Myocyte (in vitro differentiated cells): Measurements from ENCODE around the gene ALPI. TPM values are rescaled to one million over a fixed set of nuclear protein-coding genes. Genes with fewer than 3 reads are reported as not detected.
"Not testable (repeated sequence)": the region's sequence is repeated elsewhere in the genome, so short reads cannot be mapped to it uniquely, and the experiment has no call there.

Experiments used
- DNase-seq: peaks from one replicate; pipeline ENCODE4 v3.0.0-alpha.2; 2012; ENCODE audit warnings: low read depth
- polyA plus RNA-seq: library from polyadenylated mRNA; unstranded; fragments of >200 nt; gene quantifications from one replicate; pipeline ENCODE4 v1.2.1, GENCODE V29; 2012; ENCODE audit warnings: missing spikeins
- total RNA-seq: library from RNA; depleted of rRNA; stranded (reverse); fragments of >200 nt; gene quantifications from 2 replicates; pipeline ENCODE4 v1.2.3, GENCODE V29; 2014

Gene ALPI
- total RNA-seq, result not detected in 2 replicates
- not detected for polyA plus RNA-seq

GRCh38 chr2:232455426-232456255 lies at the start of gene ALPI:
Gene ALPI, plus strand, starts transcription at chr2:232456153. Its CDS starts 47 bp downstream, at chr2:232456200.
- DNase-seq, result no peak

DNA sequence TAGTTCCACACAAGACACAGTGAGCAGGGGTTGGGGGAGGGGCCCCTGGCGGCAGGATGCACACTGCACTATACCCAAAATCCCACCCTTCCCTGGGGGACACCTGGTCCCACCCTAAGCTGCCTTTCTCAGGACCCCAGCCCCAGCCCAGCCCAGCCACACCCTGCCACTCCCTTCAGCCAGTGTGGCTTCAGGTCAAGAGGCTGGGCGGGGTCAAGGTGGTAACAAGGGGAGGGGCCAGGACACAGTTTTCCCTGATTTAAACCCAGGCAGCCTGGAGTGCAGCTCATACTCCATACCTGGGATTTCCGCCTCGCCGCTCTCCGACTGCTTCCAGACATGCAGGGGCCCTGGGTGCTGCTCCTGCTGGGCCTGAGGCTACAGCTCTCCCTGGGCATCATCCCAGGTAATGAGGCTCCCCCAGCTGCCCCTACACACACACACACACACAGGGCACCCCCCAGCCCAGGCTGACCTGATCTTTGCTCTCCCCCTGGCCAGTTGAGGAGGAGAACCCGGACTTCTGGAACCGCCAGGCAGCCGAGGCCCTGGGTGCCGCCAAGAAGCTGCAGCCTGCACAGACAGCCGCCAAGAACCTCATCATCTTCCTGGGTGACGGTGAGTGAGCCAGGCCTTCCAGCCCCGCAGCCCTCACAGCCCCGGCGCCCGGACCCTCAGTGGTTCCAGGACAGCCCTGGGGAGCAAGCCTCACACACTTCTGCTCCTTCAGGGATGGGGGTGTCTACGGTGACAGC lies 49.2 kb upstream of the ALPI start, which contains the start of gene ALPG:
ALPG (plus strand) TSS at position 289 of the 755 bp plus-strand sequence; CDS start at position 340, 51 bp downstream.
- DNase-seq, result no peak

DNA sequence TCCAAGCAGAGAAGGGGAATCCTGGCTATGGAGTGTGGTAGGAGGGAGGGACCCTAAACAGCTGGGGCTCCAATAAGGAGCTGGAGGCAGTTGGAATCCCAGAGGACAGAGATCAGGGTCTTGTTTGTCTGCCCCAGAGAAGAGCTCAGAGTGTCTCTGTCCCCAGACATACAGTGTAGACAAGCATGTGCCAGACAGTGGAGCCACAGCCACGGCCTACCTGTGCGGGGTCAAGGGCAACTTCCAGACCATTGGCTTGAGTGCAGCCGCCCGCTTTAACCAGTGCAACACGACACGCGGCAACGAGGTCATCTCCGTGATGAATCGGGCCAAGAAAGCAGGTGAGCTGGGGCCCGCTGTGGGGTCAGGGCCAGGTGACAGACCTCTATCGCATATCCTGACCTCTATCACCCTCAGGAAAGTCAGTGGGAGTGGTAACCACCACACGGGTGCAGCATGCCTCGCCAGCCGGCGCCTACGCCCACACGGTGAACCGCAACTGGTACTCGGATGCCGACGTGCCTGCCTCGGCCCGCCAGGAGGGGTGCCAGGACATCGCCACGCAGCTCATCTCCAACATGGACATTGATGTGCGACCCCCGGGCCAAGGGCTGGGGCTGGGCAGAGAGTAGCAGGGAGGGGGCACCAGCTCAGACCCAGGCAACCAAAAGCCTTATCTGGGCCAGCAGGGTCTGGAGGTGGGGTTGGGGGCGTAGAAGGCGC lies 48.4 kb upstream of the ALPI start:
- not testable (repeated sequence) for DNase-seq

DNA sequence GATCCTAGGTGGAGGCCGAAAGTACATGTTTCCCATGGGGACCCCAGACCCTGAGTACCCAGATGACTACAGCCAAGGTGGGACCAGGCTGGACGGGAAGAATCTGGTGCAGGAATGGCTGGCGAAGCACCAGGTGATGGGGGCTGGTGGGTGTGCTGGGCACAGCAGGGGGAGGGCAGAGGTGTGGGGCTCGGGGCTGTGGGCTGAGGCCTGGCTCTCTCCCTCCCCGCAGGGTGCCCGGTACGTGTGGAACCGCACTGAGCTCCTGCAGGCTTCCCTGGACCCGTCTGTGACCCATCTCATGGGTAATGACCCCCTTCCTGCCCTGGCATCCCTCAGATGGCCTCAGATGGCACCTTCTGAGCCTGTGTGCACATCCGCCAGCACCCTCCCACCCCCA lies 47.7 kb upstream of the ALPI start:
- DNase-seq, result not testable (repeated sequence)

DNA sequence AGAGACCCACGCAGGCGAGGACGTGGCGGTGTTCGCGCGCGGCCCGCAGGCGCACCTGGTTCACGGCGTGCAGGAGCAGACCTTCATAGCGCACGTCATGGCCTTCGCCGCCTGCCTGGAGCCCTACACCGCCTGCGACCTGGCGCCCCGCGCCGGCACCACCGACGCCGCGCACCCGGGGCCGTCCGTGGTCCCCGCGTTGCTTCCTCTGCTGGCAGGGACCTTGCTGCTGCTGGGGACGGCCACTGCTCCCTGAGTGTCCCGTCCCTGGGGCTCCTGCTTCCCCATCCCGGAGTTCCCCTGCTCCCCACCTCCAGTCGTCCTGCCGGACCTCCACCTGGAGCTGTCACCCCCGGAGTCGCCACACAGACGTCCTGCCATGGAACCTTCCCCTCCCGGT lies 46.3 kb upstream of the ALPI start:
- DNase-seq, result not testable (repeated sequence)

DNA sequence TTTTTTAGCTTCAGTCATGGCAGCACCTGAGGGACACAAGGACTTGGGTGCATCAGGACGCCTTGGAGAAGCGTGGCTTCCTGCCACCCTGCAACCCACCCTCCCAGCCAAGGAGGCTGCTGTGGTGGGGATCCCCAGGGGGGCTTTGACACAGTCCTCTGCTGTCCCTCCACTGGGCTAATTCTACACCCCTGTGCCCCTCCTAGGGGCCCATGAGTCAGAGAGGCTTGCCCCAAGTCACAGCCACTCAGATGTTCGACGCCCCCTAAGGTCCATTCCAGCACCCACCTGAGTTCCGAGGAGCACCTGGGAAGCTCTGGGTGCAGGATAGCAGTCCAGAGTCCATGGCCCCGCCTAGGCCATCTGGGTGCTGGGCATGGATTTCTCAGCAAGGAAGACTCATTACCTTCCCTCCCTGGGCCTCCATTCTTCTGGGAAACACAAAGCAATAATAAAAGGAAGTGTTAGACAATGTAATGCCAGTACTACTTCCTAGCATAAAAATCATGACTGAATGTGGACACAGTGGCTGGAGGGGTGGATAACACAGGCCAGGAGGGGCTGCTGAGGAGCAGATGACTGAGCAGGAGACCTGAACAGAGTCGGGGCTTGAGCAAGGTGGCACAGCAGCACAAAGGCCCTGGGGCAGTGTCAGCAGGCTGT lies 45.6 kb upstream of the ALPI start:
- DNase-seq, result no peak

GRCh38 chr2:232411901-232412629 lies 43.9 kb upstream of the ALPI start:
- no peak for DNase-seq

DNA sequence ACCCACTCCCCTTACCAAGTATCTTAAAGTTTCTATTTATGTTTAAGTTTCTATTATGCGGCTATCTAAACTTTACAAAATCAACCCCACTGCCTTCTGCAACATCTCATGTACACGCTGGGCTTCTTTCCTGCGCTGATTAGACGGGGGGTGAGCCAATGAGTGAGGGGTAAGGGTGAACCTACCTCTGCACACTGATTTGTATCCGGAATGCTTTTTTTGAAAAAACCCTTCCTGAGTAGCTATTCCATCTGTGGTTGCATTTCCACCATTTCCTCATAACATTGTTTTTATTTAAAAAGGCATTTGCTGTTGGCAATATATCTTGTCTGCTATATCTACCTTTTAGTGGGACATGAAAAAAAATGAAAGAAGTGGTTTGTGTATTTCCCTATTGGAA lies 43.0 kb upstream of the ALPI start:
- no peak for DNase-seq

- DNase-seq, result no peak
Observed at GRCh38 chr2:232415138-232415690, 40.7 kb upstream of the ALPI start.

DNA sequence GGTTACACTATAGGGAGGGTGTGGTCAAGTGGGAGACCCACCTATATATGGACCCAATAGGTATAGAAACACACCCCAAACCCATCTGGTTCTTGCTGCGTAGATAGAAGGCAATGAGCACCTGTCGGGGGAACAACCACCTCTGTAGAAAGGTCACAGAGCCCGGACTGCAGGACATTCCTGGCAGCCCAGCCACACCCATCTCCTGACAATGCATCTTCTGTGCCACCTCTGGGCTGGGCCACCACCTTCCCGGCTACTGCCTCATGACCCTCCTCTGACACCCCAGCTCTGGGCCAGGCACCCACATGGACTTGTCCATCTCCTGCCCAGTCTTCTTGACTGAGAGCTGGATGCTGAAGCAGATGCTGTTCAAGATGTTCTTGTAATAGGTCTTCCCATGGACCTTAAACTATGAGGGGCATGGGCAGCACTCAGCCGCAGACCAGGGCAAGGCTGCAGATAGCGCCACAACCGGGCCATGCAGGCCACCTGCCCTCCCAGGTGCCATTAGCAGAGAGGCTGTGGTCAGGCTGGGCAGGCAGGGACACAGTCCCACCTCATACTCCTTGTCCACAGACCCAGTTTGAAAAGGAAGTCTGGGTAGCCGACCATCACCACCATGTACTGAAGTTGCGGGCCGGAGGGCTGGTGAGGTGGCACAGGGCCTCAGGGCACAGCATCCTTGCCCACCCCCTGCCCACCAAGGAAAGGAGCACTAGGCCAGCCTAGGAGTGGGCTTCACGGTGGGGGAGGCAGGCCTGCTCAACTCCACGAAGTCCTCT lies 40.0 kb upstream of the ALPI start:
- no peak for DNase-seq

DNA sequence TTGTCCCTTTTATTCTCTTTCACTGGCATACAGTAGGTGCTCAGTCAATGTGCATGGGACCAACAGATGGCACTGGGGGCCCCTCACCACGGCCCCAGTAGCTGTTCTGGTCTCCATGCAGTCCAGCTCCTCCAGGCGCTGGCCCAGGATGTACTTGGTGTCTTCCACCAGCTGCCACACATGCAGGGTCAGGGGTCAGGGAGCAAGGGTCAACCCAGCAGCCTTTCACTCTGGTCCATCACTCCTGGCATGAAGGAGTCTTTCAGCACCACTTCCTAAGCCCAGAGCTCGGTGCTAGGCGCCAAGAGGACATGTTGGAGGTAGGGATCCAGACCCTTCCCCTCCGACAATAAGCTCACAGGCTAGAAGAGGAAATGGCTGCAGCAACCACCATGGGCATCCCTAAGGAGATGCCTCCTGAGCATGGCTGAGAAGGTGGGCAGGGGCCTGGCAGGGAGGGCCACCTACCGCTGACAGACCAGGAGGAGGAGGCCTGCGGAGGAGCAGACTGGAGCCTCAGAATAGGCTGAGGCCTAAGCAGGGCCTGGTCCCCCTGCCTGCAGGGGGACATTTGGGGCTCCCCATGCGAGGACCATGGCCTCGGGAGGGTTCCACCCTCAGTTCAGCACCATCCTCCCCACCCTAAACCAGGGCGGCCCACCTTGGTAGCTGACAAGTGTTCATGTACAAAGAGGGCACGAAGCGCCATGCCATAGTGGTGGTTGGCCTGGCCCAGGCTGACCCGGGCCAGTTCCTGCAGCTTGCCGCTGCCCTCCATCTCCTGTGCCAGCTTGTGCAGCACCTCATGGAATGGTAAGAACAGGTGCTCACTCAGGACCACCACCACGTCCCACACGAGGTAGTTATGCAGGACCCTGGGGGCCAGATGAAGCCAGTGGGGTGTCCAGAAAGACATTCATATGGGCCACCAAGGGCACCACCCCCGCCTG lies 39.2 kb upstream of the ALPI start:
- DNase-seq, result no peak

DNA sequence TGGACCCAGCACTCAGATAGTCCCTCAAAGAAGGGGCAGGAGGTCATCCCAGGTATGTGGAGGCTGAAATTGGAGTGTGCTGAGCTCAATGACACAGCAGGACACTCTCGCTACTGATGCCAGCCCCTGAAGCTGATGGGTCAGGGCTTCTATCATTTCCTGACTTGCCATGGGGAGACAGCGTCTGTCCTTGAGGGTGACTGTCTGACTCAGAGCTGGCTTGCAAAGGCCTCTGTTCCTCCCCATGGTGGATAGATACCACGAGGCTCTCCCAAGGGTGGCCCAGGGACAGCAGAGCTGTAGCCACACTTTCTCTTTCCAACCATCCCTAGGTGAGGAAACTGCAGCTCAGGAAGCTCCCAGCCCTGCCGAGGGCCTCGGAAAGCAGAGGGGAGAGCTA lies 38.5 kb upstream of the ALPI start:
- DNase-seq, result no peak

GRCh38 chr2:232418056-232418455 lies 37.9 kb upstream of the ALPI start:
- no peak for DNase-seq

DNA sequence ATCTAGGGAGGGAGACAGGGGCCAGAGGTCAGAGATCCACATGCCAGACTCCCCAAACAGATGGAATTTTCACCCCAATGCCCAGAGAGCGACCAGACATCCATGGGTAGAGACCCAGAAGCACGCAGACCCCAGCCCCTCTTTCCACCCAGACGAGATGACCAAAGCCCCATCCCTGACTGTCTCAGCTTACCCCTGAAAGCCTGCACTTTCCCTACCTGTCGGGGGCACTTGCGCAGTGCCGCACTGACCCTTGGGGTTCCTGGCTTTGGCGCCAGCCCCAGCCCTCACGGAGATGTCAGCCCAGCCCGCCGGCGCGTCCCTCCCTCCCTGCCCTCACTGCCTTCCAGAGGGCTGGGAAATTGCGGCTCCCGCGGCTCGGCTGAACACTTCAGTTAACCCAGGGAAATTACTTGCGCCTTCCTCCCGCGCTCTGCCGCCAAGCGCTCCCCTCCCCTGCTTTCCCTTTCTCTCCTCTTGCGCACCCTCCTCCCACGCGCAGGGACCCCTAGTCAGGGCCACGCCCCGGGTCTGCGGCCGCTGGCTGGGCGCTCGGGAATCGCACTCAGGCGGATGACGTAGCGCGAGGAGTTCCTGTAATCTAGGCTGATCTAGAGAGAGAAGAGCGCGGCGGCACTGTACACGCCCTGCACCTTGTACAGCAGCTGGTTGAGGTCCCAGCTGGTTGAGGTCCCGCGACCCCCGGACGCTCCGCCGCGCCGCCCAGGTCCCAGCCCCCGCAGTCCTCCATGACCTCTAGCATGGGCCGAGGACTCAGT lies 37.3 kb upstream of the ALPI start:
- no peak for DNase-seq

DNA sequence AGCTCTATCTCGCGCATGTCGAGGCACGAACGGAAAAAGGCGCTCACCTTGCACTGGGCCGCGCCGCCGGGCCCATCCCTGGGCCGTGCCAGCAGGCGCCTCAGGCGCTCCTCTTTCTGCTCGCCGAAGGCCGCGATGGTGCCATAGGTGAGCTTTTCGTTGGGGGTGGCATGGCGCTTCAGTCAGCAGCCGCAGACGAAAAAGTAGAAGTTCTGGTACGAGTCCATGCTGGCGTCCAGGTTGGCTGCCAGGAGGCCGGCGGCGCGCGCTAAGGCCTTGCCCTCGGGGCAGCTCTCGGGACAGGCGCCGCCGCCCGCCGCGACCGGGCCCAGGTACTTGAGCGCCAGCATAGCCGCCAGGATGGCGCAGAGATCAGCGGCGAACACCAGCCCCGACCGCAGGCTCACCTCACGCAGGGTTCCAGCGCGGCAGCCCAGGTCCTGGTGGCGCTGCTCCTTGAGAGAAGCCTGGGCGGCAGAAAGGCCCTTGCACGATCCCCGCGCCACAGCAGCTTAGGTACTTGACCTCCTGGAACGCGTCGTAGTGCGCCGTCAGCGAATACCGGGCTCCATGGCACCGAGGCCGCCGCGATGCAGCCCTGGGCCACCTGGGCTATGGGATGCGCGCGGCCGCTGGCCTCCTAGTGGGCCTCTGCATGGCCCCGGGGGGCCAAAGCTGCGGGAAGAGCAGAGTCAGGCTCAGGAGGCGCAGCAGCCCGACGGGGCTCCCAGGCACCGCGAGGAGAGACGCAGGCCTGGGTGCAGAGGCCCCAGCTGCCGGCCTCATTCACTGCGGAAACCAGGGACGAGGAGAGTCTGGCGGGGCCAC lies 36.5 kb upstream of the ALPI start:
- DNase-seq, result no peak

DNA sequence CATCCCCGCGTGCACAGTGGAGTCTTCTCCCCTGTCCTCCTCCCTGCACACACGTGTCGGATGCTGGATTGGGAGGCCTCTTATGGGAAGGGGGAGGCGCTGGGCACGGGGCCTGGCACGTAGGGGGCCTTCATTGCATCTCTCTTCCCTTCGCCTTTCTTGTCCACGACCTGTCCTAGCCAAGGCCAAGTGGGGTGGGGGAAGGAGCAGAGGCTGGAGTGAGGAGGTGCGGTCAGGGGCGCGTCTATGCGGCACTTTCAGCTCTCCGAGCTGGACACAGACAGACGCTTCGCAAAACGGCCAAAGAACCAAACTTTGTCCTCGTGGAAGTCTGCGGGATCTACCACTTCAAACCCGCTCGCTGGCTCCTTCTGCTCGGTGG lies 35.9 kb upstream of the ALPI start:
- DNase-seq, result no peak
